ENCODE measurements around the gene PHKB. TPM values are rescaled to one million over a fixed set of nuclear protein-coding genes. Genes with fewer than 3 reads are reported as not detected.

The PHKB gene
- total and polyA plus RNA-seq, 2 donors (not counting 3 experiments of a cell fraction or from before 2014, with no cell fraction given) = 30.1 to 61.0 TPM

DNA sequence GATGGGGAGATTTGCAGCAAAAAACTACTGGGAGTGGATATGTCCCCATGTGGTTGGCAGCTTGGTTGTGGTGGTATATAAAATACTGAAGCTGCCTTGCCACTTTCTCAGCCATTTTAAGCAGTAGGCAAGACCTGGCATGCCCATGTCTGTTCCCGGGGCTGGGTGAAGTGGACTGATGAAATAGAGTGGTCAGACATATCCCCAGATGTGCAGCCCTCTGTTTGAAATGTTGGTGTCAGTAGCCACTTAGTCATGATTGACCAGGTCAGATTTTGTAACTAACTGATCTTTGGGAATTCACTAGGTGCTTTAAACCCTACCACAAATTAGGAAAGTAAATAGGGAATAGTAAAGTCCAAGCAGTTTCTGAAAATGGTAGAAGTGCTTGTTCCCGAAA lies 151.6 kb downstream of the PHKB start:
- TF ChIP-seq MYC (IDR thresholded peaks at IDR 0.05; ENCODE audit: low read depth, low read length) (no peak), POLR2A (IDR thresholded peaks at IDR 0.05; ENCODE audit: low read depth, low read length) (no peak), POLR2AphosphoS5 (IDR thresholded peaks at IDR 0.05; ENCODE audit: insufficient read depth, low read depth, low read length) (no peak), FOS (IDR thresholded peaks at IDR 0.05; ENCODE audit: borderline replicate concordance, insufficient read depth, low read length) (no peak), GATA2 (IDR thresholded peaks at IDR 0.05; ENCODE audit: insufficient read depth, insufficient read length, low read depth, low read length) (no peak), JUN (IDR thresholded peaks at IDR 0.05; ENCODE audit: borderline replicate concordance, insufficient read depth, insufficient read length, low read depth) (no peak), EZH2 (IDR thresholded peaks at IDR 0.05; ENCODE audit: borderline replicate concordance, low read depth, low read length, severe bottlenecking) (no peak)
- TF ChIP-seq, protein P1, sequence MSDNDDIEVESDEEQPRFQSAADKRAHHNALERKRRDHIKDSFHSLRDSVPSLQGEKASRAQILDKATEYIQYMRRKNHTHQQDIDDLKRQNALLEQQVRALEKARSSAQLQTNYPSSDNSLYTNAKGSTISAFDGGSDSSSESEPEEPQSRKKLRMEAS (IDR thresholded peaks at IDR 0.05; ENCODE audit: insufficient read depth, insufficient read length) = no peak
- TF ChIP-seq, protein P2, sequence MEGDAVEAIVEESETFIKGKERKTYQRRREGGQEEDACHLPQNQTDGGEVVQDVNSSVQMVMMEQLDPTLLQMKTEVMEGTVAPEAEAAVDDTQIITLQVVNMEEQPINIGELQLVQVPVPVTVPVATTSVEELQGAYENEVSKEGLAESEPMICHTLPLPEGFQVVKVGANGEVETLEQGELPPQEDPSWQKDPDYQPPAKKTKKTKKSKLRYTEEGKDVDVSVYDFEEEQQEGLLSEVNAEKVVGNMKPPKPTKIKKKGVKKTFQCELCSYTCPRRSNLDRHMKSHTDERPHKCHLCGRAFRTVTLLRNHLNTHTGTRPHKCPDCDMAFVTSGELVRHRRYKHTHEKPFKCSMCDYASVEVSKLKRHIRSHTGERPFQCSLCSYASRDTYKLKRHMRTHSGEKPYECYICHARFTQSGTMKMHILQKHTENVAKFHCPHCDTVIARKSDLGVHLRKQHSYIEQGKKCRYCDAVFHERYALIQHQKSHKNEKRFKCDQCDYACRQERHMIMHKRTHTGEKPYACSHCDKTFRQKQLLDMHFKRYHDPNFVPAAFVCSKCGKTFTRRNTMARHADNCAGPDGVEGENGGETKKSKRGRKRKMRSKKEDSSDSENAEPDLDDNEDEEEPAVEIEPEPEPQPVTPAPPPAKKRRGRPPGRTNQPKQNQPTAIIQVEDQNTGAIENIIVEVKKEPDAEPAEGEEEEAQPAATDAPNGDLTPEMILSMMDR (IDR thresholded peaks at IDR 0.05; ENCODE audit: extremely low read depth in 1 of 2, insufficient read depth in 1 of 2, low read depth in 1 of 2, low read length in 2 of 2) = no peak
- Histone ChIP-seq H3K4me1 (ENCODE audit: control insufficient read depth, extremely low read depth, insufficient read depth, low read length) (no peaks in the 10 kb centered on the region), H3K4me2 (ENCODE audit: insufficient read depth, low read length) (no peak overlapping the region), H3K9ac (replicated peaks; ENCODE audit: extremely low read depth, insufficient read depth, low read length) (no peak overlapping the region), H3K79me2 (ENCODE audit: control insufficient read depth, insufficient read depth, low read length) (no peaks in the 10 kb centered on the region), H3K4me3 (replicated peaks in 1 of 3; ENCODE audit: insufficient read depth in 1 of 3, low read depth in 1 of 3, low read length in 3 of 3) (no peak overlapping the region), H3K27me3 (ENCODE audit: control insufficient read depth in 2 of 2, insufficient read depth in 2 of 2, low read length in 2 of 2) (no peaks in the 10 kb centered on the region), H3K9me3 (replicated peaks; ENCODE audit: control insufficient read depth, insufficient read depth, low read length) (no peaks in the 10 kb centered on the region), H3K9me1 (replicated peaks; ENCODE audit: control insufficient read depth, extremely low read depth, insufficient read depth, low read length) (no peaks in the 10 kb centered on the region), H3K36me3 (ENCODE audit: control insufficient read depth in 2 of 2, extremely low read depth in 1 of 2, insufficient read depth in 2 of 2, low read length in 2 of 2) (peaks cover 0 to 2% of the 10 kb centered on the region in 2 experiments), H4K20me1 (replicated peaks; ENCODE audit: control insufficient read depth, extremely low read depth, insufficient read depth, low read length) (no peaks in the 10 kb centered on the region), H3K27ac (ENCODE audit: insufficient read depth, low read depth, low read length) (no peak overlapping the region), H2AFZ (ENCODE audit: low read depth, low read length) (no peak overlapping the region)
- POLR2A ChIA-PET = no interaction called here
- no TSS peak for BruUV-seq (replicated peaks)
- intact Hi-C loops (cut with micrococcal nuclease) = no loop called here
- no peak for FAIRE-seq
- no peak for DNase-seq (ENCODE audit: low read depth, low spot score)
- dilution Hi-C loops (cut with MboI; ENCODE audit: extremely low pct_ligation_motif_present, low sequenced_read_pairs) = no loop called here
- CTCF ChIA-PET = interaction anchor here (0.9 kb wide), 1 partner anchor 11 kb away, joined by 3 read pairs; no protein-coding TSS in a partner anchor

Measured in endothelial cell of umbilical vein (primary cell).